GM21528 (cell line): ENCODE results near the gene PAGE2.
"Not testable (repeated sequence)": the region's sequence is repeated elsewhere in the genome, so short reads cannot be mapped to it uniquely, and the experiment has no call there.

Experiments
- ATAC-seq: cut with Tn5 transposase; IDR thresholded peaks from one replicate; pipeline ENCODE4 v1.9.1; 2021; ENCODE audit warnings: mild to moderate bottlenecking, moderate library complexity; ENCODE audit not compliant: unreplicated experiment, low FRiP score

The PAGE2 gene

GRCh38 chrX:55120761-55121358, 32.0 kb downstream of the PAGE2 start:
- no peak for ATAC-seq

GRCh38 chrX:55123900-55124299, 35.1 kb downstream of the PAGE2 start:
- ATAC-seq: no peak

GRCh38 chrX:55127692-55128091, 38.9 kb downstream of the PAGE2 start:
- ATAC-seq: no peak

GRCh38 chrX:55129361-55129760, 40.5 kb downstream of the PAGE2 start:
- ATAC-seq: no peak

GRCh38 chrX:55130481-55130880, 41.7 kb downstream of the PAGE2 start:
- ATAC-seq: no peak

- ATAC-seq: no peak
These were observed 43.6 kb downstream of the PAGE2 start for GRCh38 chrX:55132416-55132815.

- no peak for ATAC-seq
These were observed 46.4 kb downstream of the PAGE2 start for GRCh38 chrX:55135171-55135570.

GRCh38 chrX:55140800-55141199, 52.0 kb downstream of the PAGE2 start:
- ATAC-seq: not testable (repeated sequence)
